HG02623 (cell line): Measurements from ENCODE around the gene ULK1.
A peak's percentile ranks its signal among the peaks of the same experiment; 100 is the strongest.

Source experiments
- ATAC-seq: cut with Tn5 transposase; IDR thresholded peaks from one replicate; pipeline ENCODE4 v1.9.1; 2021; ENCODE audit warnings: moderate library complexity; ENCODE audit not compliant: unreplicated experiment

ULK1 gene

GRCh38 chr12:131894313-131894860 is at the start of gene ULK1:
TSS of gene ULK1 (plus strand) at chr12:131894622. CDS start at chr12:131895002, 380 bp downstream.
- ATAC-seq: peak; percentile 62

GRCh38 chr12:131844656-131845055 is 49.8 kb upstream of the ULK1 start:
- no peak for ATAC-seq

GRCh38 chr12:131845121-131845520 is 49.3 kb upstream of the ULK1 start:
- no peak for ATAC-seq

GRCh38 chr12:131847456-131847855 is 47.0 kb upstream of the ULK1 start:
- ATAC-seq: no peak

GRCh38 chr12:131848753-131849152 is 45.7 kb upstream of the ULK1 start:
- ATAC-seq: no peak

- ATAC-seq: no peak
These were observed 44.5 kb upstream of the ULK1 start for GRCh38 chr12:131849700-131850553.

GRCh38 chr12:131850856-131851559 is 43.4 kb upstream of the ULK1 start:
- no peak for ATAC-seq

GRCh38 chr12:131851741-131852550 is 42.5 kb upstream of the ULK1 start:
- no peak for ATAC-seq

- ATAC-seq: no peak
These were observed 41.7 kb upstream of the ULK1 start for GRCh38 chr12:131852551-131853299.

GRCh38 chr12:131853832-131854797 is 40.3 kb upstream of the ULK1 start:
- ATAC-seq: no peak

GRCh38 chr12:131854861-131855476 is 39.5 kb upstream of the ULK1 start:
- ATAC-seq: no peak

- ATAC-seq: no peak
These were observed 38.8 kb upstream of the ULK1 start for GRCh38 chr12:131855521-131856142.

GRCh38 chr12:131856366-131857097 is 37.9 kb upstream of the ULK1 start:
- ATAC-seq: no peak

GRCh38 chr12:131857908-131858850 is 36.2 kb upstream of the ULK1 start:
- ATAC-seq: no peak

GRCh38 chr12:131860472-131861260 is 33.8 kb upstream of the ULK1 start:
- no peak for ATAC-seq
